ENCODE data around the gene ETS1. TPM values are rescaled to one million over a fixed set of nuclear protein-coding genes. Genes with fewer than 3 reads are reported as not detected.

Gene ETS1
- total RNA-seq, 1 donor = 95.0 TPM

DNA sequence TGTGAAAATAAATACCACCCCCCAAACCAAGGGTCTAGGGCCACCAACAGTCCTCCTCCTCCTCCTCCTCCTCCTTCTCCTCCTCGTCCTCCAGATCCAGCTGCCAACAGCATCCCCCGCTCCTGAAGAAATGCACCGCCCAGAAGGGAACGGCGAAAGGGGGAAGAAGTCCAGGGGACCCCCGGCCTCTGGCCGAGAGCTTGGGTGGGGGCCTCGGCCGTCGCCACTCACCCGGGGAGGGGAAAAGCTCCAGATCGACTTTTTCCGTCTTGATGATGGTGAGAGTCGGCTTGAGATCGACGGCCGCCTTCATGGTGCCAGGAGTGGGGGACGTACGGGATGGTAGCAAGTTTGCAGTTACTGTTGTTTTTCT, 65.7 kb downstream of the ETS1 start:
- no peak for DNase-seq (ENCODE audit: low read depth)
- TF ChIP-seq, protein P1, sequence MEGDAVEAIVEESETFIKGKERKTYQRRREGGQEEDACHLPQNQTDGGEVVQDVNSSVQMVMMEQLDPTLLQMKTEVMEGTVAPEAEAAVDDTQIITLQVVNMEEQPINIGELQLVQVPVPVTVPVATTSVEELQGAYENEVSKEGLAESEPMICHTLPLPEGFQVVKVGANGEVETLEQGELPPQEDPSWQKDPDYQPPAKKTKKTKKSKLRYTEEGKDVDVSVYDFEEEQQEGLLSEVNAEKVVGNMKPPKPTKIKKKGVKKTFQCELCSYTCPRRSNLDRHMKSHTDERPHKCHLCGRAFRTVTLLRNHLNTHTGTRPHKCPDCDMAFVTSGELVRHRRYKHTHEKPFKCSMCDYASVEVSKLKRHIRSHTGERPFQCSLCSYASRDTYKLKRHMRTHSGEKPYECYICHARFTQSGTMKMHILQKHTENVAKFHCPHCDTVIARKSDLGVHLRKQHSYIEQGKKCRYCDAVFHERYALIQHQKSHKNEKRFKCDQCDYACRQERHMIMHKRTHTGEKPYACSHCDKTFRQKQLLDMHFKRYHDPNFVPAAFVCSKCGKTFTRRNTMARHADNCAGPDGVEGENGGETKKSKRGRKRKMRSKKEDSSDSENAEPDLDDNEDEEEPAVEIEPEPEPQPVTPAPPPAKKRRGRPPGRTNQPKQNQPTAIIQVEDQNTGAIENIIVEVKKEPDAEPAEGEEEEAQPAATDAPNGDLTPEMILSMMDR (IDR thresholded peaks at IDR 0.05; ENCODE audit: insufficient read depth, low read depth, low read length) = no peak
- peak overlapping the region; percentile 79 for H3K4me3 ChIP-seq (ENCODE audit: low read depth, low read length)

DNA sequence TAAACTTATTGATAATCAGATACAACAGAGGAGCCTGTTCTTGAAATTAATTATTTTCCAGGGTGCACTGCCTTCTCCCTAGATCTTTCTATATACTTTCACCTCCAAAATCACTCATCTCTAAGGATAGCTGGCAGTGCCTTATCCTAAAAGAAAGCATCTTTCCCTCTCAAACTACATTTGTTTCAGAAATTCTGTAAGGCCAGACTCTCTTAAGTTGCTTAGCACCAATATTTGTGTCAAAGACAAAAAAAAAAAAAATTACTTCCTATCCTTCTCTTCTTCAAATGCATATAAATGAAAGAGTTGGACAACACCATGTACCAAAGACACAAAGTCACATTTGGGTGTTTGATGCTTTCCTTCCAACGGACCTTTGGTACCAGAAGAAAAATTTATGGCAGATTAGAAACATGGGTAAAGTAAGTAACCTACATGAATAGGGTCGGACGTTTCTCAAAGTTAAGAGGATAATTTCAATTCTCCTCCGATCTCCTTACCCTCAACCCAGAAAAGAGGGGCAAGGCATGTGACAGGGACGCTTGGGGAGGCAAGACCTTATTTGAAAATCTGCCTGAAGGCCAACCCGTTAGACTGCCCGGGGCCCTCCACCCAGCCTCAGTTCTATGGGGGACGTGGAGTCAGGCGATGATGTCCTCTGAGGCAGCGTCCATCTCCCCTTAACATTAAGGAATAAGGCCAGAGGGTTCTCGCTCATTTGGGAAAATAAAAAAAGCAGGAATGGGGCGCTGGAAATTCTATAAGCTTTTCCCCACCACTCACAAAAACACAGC, 66.3 kb downstream of the ETS1 start:
- peak overlapping the region; percentile 79 for H3K4me3 ChIP-seq (ENCODE audit: low read depth, low read length)
- TF ChIP-seq, protein P1 (IDR thresholded peaks at IDR 0.05; ENCODE audit: insufficient read depth, low read depth, low read length) = no peak
- peak; percentile 42 for DNase-seq (ENCODE audit: low read depth)

DNA sequence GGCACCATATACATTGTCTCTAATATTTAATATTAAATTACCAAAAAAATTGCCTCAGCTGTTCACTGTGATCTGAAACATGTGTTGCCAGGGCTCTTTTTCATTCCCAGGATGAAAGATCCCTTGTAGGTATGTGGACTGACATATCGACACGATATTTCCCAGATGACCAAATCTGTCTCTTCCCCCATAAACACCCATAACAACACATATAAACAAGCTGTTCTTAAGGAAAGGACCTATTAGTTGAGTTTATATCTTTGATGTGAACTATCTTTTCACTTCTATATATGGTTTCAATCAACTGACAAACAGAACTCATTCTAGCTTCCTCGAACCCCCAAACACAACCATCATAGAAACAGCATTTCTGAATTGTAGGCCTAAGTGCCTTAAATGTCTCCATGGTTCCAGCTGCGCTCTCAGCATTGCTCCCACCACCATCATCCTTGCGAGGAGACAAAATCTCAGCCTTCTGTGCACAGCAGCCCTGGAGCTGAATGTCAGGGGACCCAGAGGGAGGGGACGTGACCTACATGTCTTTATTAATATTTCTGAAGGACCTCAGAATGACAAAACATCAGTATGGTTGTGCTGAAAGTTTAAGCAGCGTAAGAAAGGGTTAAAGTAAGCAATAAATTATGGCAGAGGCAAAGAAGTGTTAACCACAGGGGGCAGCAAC, 67.0 kb downstream of the ETS1 start:
- H3K4me3 ChIP-seq (ENCODE audit: low read depth, low read length) = peak overlapping the region; percentile 79
- TF ChIP-seq, protein P1 (IDR thresholded peaks at IDR 0.05; ENCODE audit: insufficient read depth, low read depth, low read length) = peak; percentile 6
- DNase-seq (ENCODE audit: low read depth) = peak; percentile 55

DNA sequence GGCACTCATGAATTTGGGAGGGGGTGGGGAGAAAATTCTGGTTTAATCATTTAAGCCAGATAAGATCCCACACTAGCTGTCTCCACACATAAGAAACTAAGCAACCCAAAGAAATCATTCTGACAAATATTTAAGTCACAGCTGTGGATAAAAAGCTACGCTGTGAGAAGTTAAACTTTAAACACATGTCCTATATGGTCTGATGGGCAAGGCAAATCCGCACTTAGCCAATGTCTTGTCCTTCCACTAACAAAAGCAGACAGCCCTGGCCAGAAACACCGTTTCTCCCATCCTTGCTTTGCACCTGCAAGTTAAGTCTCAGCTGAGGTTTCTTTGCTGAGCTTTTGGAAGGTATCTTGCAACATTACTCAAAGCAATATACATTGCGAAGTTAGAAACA, 68.0 kb downstream of the ETS1 start:
- DNase-seq (ENCODE audit: low read depth) = no peak
- peak overlapping the region; percentile 79 for H3K4me3 ChIP-seq (ENCODE audit: low read depth, low read length)
- TF ChIP-seq, protein P1 (IDR thresholded peaks at IDR 0.05; ENCODE audit: insufficient read depth, low read depth, low read length) = no peak

DNA sequence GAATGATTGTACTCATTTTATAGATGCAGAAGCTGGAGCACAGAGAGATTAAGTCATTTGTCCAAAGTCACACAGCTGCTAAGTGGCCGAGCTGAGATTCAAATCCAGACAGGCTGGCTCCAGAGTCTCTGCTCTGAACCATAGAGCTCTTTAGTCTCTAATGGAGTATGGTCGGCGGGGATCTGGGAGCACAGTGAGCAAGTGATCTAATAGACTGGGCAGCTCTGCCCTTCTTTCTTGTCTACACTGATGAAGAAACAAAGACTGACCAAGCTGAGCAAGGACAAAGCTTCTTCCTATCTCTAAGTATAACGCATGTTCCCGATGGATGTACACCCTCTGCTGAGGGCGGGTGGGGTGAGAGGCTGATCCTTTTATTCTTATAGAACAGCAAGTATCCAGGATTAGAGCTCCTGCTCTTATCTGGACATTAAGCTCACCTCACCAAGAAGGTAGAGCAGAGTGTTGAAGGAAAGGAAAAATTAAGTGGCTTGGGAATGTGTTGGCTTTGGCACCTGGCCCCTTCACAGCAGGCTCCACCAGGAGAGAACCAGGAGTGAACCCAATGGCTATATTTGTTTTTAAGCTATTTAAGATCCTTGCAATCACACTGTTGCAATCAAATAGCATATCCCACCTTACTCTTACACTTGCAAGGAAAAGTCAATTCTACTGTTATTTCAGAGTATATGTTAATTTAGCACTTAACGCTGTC, 68.7 kb downstream of the ETS1 start:
- TF ChIP-seq, protein P1 (IDR thresholded peaks at IDR 0.05; ENCODE audit: insufficient read depth, low read depth, low read length) = no peak

DNA sequence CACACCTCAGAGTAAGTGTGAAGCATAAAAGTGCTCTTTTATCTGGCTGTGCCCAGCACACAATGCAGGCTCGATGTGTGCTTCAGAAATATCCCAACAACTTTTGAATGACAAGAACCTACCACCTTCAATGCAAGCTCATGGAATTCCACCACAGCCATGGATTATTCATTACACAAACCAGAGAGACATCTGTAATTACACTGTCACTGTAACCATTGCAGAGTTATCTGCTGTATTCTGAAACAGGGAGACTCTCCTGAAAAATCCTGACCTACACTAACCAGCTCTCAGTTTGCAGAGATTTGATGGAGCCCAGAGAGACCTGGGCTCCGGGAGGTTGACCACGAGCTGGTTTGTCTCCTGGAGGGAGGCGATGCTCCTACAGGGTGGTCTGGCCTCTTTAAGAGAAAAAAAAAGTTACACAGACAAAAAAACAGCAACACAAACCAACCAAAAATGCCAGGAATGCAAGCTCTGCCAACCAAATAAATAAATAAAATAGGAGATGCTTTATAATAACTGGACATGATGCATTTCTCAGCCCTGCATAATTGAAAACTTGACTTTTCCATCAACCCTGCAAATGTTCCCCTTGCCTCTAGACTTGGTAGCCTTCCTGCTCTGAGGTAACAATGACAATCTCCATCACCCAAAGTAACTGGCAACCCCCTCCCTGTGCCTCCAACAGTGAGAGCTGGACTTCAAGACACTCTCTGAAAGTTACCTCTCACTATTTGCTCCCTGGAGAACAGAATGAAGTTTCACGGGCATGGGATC, 69.7 kb downstream of the ETS1 start:
- TF ChIP-seq, protein P1 (IDR thresholded peaks at IDR 0.05; ENCODE audit: insufficient read depth, low read depth, low read length) = no peak
- DNase-seq (ENCODE audit: low read depth) = peak; percentile 45
- H3K4me3 ChIP-seq (ENCODE audit: low read depth, low read length) = peak overlapping the region; percentile 79

More for the DNA sequence above, 68.7 kb downstream of the ETS1 start:
- H3K4me3 ChIP-seq (ENCODE audit: low read depth, low read length) = peak overlapping the region; percentile 79
- DNase-seq (ENCODE audit: low read depth) = peak; percentile 43

Data from fibroblast of villous mesenchyme (primary cell).